ENCODE results near the gene NANOS1.
A peak's percentile ranks its signal among the peaks of the same experiment; 100 is the strongest.
"Not testable (repeated sequence)": the region's sequence is repeated elsewhere in the genome, so short reads cannot be mapped to it uniquely, and the experiment has no call there.

NANOS1 gene

GRCh38 chr10:119020627-119020946 is 8.9 kb upstream of the NANOS1 start:
- DNase-seq: no peak

GRCh38 chr10:119022846-119023552 is 6.5 kb upstream of the NANOS1 start:
- DNase-seq: no peak

GRCh38 chr10:119023553-119023868 is 6.0 kb upstream of the NANOS1 start:
- DNase-seq: no peak

GRCh38 chr10:119024882-119025281 is 4.6 kb upstream of the NANOS1 start:
- no peak for DNase-seq

- no peak for DNase-seq
Measured at GRCh38 chr10:119025336-119025735, 4.2 kb upstream of the NANOS1 start.

- DNase-seq: no peak
Measured at GRCh38 chr10:119025776-119026175, 3.7 kb upstream of the NANOS1 start.

- DNase-seq: no peak
Measured at GRCh38 chr10:119026301-119027110, 3.0 kb upstream of the NANOS1 start.

- not testable (repeated sequence) for DNase-seq
Measured at GRCh38 chr10:119028445-119028899, 1.0 kb upstream of the NANOS1 start.

- peak; percentile 40 for DNase-seq
Measured at GRCh38 chr10:119028900-119029612, 458 bp upstream of the NANOS1 start.

GRCh38 chr10:119030421-119031250 is 1.1 kb downstream of the NANOS1 start:
- DNase-seq: no peak

GRCh38 chr10:119031496-119032059 is 2.1 kb downstream of the NANOS1 start:
- no peak for DNase-seq

GRCh38 chr10:119039161-119039560 is 9.6 kb downstream of the NANOS1 start:
- no peak for DNase-seq

GRCh38 chr10:119041326-119041725 is 11.8 kb downstream of the NANOS1 start:
- no peak for DNase-seq

GRCh38 chr10:119042169-119042568 is 12.7 kb downstream of the NANOS1 start:
- no peak for DNase-seq

GRCh38 chr10:119045561-119045960 is 16.0 kb downstream of the NANOS1 start:
- DNase-seq: no peak

GRCh38 chr10:119049361-119049760 is 19.8 kb downstream of the NANOS1 start:
- DNase-seq: no peak

- no peak for DNase-seq
Measured at GRCh38 chr10:119049777-119050176, 20.3 kb downstream of the NANOS1 start.

GRCh38 chr10:119051775-119052174 is 22.3 kb downstream of the NANOS1 start:
- no peak for DNase-seq

GRCh38 chr10:119055472-119055871 is 26.0 kb downstream of the NANOS1 start:
- DNase-seq: no peak

GRCh38 chr10:119058010-119058409 is 28.5 kb downstream of the NANOS1 start:
- no peak for DNase-seq

- DNase-seq: no peak
Measured at GRCh38 chr10:119059557-119059956, 30.0 kb downstream of the NANOS1 start.

- no peak for DNase-seq
Measured at GRCh38 chr10:119060107-119060506, 30.6 kb downstream of the NANOS1 start.

GRCh38 chr10:119061352-119061751 is 31.8 kb downstream of the NANOS1 start:
- no peak for DNase-seq
